HUES48 (cell line): ENCODE results near the gene SLC23A2.

ENCODE experiments used
- H3K27ac ChIP-seq: one replicate; pipeline ENCODE4 v1.7.0; 2013; ENCODE audit warnings: low read depth, low read length, inconsistent platforms
- H3K27me3 ChIP-seq: 2 replicates; pipeline ENCODE4 v1.6.1; 2013; ENCODE audit warnings: mild to moderate bottlenecking, low read length; ENCODE audit not compliant: control insufficient read depth, insufficient read depth
- H3K36me3 ChIP-seq: 2 replicates; pipeline ENCODE4 v1.6.1; 2013; ENCODE audit warnings: low read length; ENCODE audit not compliant: control insufficient read depth, insufficient read depth
- H3K4me1 ChIP-seq: 2 replicates; pipeline ENCODE4 v1.6.1; 2013; ENCODE audit warnings: mild to moderate bottlenecking, low read length; ENCODE audit not compliant: control insufficient read depth, insufficient read depth
- H3K4me3 ChIP-seq: 2 replicates; pipeline ENCODE4 v1.5.1; 2013; ENCODE audit warnings: mild to moderate bottlenecking, low read depth, low read length
- H3K9ac ChIP-seq: 2 replicates; pipeline ENCODE4 v1.6.1; 2013; ENCODE audit warnings: mild to moderate bottlenecking, low read depth, low read length, moderate library complexity
- H3K9me3 ChIP-seq: 2 replicates; pipeline ENCODE4 v1.6.1; 2013; ENCODE audit warnings: low read length; ENCODE audit not compliant: control insufficient read depth, insufficient read depth

Gene SLC23A2

DNA sequence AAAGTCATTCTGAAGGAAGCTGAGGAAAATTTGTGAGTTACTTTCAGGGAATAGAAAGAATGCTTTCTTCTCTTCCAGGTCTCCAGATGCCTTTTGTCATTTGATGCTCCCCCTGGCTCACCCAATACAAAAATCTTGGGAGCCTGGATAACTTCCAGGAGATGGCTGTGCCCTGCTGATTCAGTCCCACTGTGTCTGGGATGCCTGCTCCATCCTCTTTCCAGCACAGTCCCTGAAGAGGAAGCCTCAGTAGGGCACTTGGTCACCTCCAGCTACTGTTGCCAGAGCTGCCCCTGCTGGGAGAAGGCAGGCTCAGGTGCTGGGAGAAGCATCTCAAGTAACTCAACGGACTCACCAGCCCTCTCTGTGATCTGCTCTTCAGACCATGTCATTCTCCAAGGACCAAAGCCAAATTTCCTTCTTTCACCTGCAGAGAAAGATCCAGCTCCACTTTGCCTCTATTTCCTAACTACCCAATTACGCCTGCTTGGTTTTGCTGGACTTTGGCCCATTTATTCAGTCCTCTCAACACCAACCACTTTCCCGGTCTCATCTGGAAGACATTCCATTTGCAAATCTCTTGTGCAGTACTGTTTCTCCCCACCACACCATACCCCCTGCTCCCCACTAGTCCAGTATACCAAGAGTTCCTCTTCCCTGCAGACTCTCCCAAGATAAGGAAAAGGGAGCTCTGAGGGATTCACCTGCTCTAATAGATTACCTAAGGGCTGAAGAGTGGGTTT is 53.3 kb downstream of the SLC23A2 start:
- Histone ChIP-seq H3K27ac (no peak overlapping the region), H3K4me3 (no peak overlapping the region), H3K4me1 (peaks cover 17% of the 10 kb centered on the region), H3K27me3 (no peaks in the 10 kb centered on the region), H3K36me3 (no peaks in the 10 kb centered on the region), H3K9me3 (no peaks in the 10 kb centered on the region), H3K9ac (no peak overlapping the region)

DNA sequence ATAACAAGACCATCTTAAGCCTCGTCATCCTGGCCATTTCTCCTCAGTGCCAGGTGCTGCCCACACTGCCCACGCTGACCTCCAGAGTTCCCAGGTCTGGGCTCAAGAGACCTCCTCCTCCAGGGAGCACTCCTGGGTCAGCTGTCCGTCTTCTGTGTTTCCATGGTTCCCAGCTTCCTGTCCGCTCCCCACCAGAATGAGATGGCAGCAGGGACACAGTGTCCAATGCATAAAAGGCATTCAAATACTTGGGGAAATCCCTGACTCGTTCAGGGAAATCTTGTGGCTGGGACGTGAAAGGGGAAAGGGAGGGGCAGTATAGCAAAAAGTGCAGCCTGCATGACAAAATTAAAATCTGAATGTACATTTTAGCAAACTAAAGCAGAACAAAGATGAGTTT is 54.3 kb downstream of the SLC23A2 start:
- no peaks in the 10 kb centered on the region for H3K9me3 ChIP-seq
- no peak overlapping the region for H3K4me3 ChIP-seq
- H3K27me3 ChIP-seq = no peaks in the 10 kb centered on the region
- H3K36me3 ChIP-seq = no peaks in the 10 kb centered on the region
- peaks cover 17% of the 10 kb centered on the region for H3K4me1 ChIP-seq
- no peak overlapping the region for H3K27ac ChIP-seq
- H3K9ac ChIP-seq = no peak overlapping the region

- H3K4me1 ChIP-seq = peaks cover 17% of the 10 kb centered on the region
These were observed 54.7 kb downstream of the SLC23A2 start for GRCh38 chr20:4946585-4946984.

DNA sequence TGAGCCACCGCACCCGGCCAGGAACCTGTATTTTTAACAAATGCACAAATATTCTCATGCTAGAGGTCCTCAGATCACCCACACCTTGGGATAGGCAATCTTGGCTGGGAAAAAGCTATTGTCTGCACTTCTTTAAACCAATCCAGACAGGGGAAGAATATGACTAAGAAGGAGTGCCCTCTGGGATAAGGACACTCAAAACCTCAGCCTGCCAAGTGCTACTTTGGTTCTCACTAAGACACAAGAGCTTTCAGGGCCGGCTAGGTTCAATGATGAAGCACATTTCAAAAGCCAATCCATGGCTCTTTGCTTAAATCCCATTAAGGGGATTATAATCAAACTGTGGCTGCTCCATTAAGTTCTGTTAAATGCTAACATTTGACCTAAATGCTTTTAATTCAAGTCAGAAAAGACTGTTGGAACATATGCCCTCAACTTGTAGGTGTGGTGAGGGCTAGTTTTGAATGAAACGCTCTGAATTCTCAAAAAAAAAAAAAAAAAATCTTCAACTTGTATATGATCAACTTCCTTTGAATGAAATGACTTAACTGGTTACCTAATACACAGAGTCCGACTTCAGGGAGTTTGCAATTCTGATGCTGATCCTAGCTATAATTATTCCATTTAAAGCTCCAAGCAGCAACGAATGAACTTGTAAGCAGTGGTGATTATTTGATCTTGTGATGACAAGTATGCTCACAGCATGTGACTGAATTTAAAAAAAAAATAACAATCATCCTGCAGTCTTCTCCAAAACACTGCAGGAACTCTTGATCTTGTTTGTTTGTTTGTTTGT is 56.6 kb downstream of the SLC23A2 start:
- no peak overlapping the region for H3K9ac ChIP-seq
- H3K36me3 ChIP-seq = no peaks in the 10 kb centered on the region

More at GRCh38 chr20:4946585-4946984, 54.7 kb downstream of the SLC23A2 start:
- Histone ChIP-seq H3K27me3 (no peaks in the 10 kb centered on the region), H3K27ac (no peak overlapping the region), H3K4me3 (no peak overlapping the region), H3K9ac (no peak overlapping the region), H3K36me3 (no peaks in the 10 kb centered on the region), H3K9me3 (no peaks in the 10 kb centered on the region)

GRCh38 chr20:4942331-4942730 is 59.0 kb downstream of the SLC23A2 start:
- H3K27me3 ChIP-seq = no peaks in the 10 kb centered on the region
- peaks cover 4% of the 10 kb centered on the region; the same call in 1 of the 2 replicates for H3K4me1 ChIP-seq
- H3K9me3 ChIP-seq = no peaks in the 10 kb centered on the region
- H3K27ac ChIP-seq = no peak overlapping the region
- H3K4me3 ChIP-seq = no peak overlapping the region
- no peaks in the 10 kb centered on the region for H3K36me3 ChIP-seq
- no peak overlapping the region for H3K9ac ChIP-seq

More for the DNA sequence above, 56.6 kb downstream of the SLC23A2 start:
- no peak overlapping the region for H3K4me3 ChIP-seq
- no peaks in the 10 kb centered on the region for H3K9me3 ChIP-seq
- H3K4me1 ChIP-seq = peaks cover 13% of the 10 kb centered on the region
- H3K27ac ChIP-seq = no peak overlapping the region
- no peaks in the 10 kb centered on the region for H3K27me3 ChIP-seq

DNA sequence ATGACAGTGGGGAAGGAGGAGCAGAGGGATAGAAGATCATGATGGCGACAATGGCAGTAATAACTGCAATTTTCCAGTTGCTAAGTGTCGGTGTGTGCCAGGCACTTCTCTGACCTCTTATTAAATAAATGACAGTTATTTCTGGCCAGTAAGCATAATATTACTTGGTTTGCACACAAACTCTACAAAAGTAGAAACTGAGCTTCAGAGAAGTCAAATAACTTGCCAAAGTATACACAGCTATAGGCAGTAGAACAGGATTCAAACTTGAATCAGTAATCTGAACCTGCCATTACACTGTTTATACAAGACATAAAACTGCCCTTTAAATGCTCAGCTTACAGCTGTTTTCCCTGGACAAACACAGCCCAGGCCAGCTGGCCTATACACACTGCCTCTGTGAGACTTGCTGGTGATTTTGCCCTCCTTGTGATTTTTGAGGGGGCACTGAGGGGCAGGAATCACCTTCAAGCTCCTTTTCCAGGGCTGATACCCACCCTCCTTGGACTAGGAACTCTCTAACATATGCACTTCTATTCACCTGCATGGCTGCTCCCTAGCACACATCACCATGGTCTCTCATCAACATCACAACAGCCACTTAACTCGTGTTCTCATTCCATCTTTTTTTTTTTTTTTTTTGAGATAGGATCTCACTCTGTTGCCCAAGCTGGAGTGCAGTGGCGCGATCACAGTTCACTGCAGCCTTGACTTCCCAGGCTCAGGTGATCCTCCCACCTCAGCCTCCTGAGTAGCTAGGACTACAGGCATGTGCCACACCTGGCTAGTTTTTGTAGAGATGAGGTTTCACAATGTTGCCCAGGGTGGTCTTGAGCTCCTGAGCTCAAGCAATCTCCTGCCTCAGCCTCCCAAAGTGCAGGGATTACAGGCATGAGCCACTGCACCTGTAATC is 63.6 kb downstream of the SLC23A2 start:
- H3K4me3 ChIP-seq = no peak overlapping the region
- H3K27ac ChIP-seq = no peak overlapping the region
- no peak overlapping the region for H3K9ac ChIP-seq
- H3K27me3 ChIP-seq = no peaks in the 10 kb centered on the region
- peaks cover 10% of the 10 kb centered on the region for H3K4me1 ChIP-seq
- H3K9me3 ChIP-seq = no peaks in the 10 kb centered on the region
- H3K36me3 ChIP-seq = no peaks in the 10 kb centered on the region

- H3K4me1 ChIP-seq = peaks cover 10% of the 10 kb centered on the region
- no peak overlapping the region for H3K27ac ChIP-seq
- no peaks in the 10 kb centered on the region for H3K27me3 ChIP-seq
- peaks cover 1% of the 10 kb centered on the region; the same call in 1 of the 2 replicates for H3K36me3 ChIP-seq
- H3K9me3 ChIP-seq = no peaks in the 10 kb centered on the region
- no peak overlapping the region for H3K9ac ChIP-seq
- H3K4me3 ChIP-seq = no peak overlapping the region
These were observed 64.4 kb downstream of the SLC23A2 start for GRCh38 chr20:4936851-4937406.

DNA sequence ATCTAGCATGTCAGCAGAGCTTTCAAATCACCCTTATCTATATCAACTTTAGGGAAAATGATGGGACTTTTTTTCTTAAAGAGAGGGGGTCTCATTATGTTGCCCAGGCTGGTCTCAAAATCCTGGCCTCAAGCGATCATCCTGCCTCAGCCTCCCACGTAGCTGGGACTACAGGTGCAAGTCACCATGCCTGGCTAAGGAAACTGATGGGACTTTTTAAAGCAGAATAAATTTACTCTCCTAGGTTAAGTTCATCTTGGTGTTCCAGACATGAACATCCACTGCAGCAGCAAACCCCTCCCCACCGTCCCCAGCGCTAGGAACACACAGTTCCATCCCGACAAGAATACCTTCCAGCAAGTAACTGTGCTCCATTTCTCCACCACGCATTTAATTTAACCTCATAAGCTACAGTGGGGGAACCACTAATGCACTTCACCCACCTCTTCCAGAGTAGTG is 64.9 kb downstream of the SLC23A2 start:
- Histone ChIP-seq H3K9ac (no peak overlapping the region), H3K27ac (no peak overlapping the region), H3K27me3 (no peaks in the 10 kb centered on the region), H3K36me3 (peaks cover 3% of the 10 kb centered on the region; the same call in 1 of the 2 replicates), H3K4me1 (peaks cover 10% of the 10 kb centered on the region), H3K4me3 (no peak overlapping the region), H3K9me3 (no peaks in the 10 kb centered on the region)

DNA sequence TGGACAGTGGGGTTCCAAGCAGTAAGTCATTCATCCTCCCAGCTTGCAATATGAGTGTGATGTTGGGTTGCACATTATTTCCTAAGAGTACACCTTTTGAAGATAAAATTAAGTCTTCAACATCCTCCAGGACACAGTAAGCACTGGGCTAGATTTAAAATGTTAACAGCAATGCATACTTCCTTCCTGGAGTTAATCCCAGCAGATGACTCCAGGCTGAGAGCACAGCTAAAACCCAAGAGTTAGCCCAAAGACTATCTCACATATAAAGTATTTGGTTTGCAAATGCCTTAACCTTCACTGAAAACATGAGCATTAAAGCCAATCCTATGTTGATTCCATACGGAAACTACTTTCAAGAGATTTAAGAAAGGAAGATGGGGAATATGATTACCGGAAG is 69.2 kb downstream of the SLC23A2 start:
- Histone ChIP-seq H3K9me3 (no peaks in the 10 kb centered on the region), H3K27ac (no peak overlapping the region), H3K4me3 (no peak overlapping the region), H3K4me1 (peaks cover 5% of the 10 kb centered on the region; the same call in 1 of the 2 replicates), H3K9ac (no peak overlapping the region), H3K27me3 (no peaks in the 10 kb centered on the region), H3K36me3 (peaks cover 3% of the 10 kb centered on the region; the same call in 1 of the 2 replicates)

DNA sequence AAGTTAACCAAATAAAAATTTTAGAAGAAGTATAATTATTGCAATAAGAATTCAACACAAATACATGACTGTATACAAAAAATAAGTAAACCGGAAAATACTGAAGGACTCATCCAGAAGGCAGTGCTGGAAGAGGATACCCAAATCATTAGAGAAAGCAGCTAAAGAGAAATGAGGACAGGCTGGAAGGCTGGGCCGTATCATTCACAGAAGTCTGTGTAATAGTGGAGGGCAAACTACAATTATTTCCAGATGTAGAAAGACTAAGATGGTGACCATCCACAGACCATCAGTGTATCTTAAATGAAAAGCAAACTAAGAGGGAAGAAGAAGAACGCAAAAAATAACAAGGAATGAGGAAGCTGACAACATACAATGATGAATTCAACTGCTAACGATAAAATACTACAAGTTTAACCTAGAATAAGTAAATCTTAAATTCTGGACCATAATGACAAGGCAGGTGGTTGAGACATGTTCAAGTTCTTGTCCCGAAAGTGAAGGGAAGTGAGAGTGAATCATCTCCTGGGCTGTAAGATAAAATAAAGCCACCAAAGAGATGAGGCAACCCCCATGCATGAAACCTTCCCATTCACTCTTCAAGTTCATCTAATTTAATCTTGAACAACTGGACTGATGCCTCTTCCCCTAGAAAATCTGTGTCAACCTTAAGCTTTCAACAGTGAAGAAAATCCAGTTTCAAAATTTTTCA is 71.5 kb downstream of the SLC23A2 start:
- H3K27me3 ChIP-seq = no peaks in the 10 kb centered on the region
- peaks cover 5% of the 10 kb centered on the region; the same call in 1 of the 2 replicates for H3K4me1 ChIP-seq
- H3K36me3 ChIP-seq = peaks cover 3% of the 10 kb centered on the region; the same call in 1 of the 2 replicates
- no peak overlapping the region for H3K9ac ChIP-seq
- H3K4me3 ChIP-seq = no peak overlapping the region
- no peak overlapping the region for H3K27ac ChIP-seq
- no peaks in the 10 kb centered on the region for H3K9me3 ChIP-seq
